OCI-LY1 (cell line): ENCODE results near the gene EML1.

ENCODE experiments used
- H2AFZ ChIP-seq: fragments of 200-600 bp; sonication (generic), shearing (Covaris generic); 2 replicates; pipeline ENCODE4 v1.6.0; 2014; ENCODE audit warnings: antibody characterized with exemption, mild to moderate bottlenecking, low read length
- H3F3A ChIP-seq: fragments of 200-600 bp; sonication (generic), shearing (Covaris generic); 2 replicates; pipeline ENCODE4 v1.6.0; 2014; ENCODE audit warnings: mild to moderate bottlenecking, antibody characterized with exemption, low read length, moderate library complexity; ENCODE audit not compliant: insufficient read depth
- H3K27ac ChIP-seq: fragments of 200-600 bp; sonication (generic); 2 replicates; pipeline ENCODE4 v1.5.1; 2014; ENCODE audit warnings: low read length, mixed run types, mild to moderate bottlenecking, low read depth; ENCODE audit not compliant: poor library complexity, severe bottlenecking
- H3K27me3 ChIP-seq: fragments of 200-600 bp; sonication (generic); 2 replicates; pipeline ENCODE4 v1.6.0; 2014; ENCODE audit warnings: antibody characterized with exemption, mild to moderate bottlenecking, low read length, moderate library complexity; ENCODE audit not compliant: insufficient read depth
- H3K36me3 ChIP-seq: fragments of 200-600 bp; sonication (generic); 2 replicates; pipeline ENCODE4 v1.6.1; 2014; ENCODE audit warnings: mild to moderate bottlenecking, antibody characterized with exemption, low read length, moderate library complexity, mixed read lengths; ENCODE audit not compliant: insufficient read depth
- H3K4me1 ChIP-seq: fragments of 200-600 bp; sonication (generic); 2 replicates; pipeline ENCODE4 v1.5.1; 2014; ENCODE audit warnings: mild to moderate bottlenecking, low read length, moderate library complexity; ENCODE audit not compliant: insufficient read depth, severe bottlenecking
- H3K4me2 ChIP-seq: fragments of 200-600 bp; sonication (generic), shearing (Covaris generic); 2 replicates; pipeline ENCODE4 v1.6.1; 2014; ENCODE audit warnings: low read length
- H3K4me3 ChIP-seq: fragments of 200-600 bp; sonication (generic); 2 replicates; pipeline ENCODE4 v1.5.1; 2014; ENCODE audit warnings: low read length, low read depth, mild to moderate bottlenecking, mixed read lengths; ENCODE audit not compliant: poor library complexity, severe bottlenecking
- H3K79me2 ChIP-seq: fragments of 200-600 bp; shearing (Covaris generic); 2 replicates; pipeline ENCODE4 v1.6.1; 2016; ENCODE audit warnings: mixed run types, low read length, mixed read lengths; ENCODE audit not compliant: insufficient read depth
- H3K9ac ChIP-seq: fragments of 200-600 bp; sonication (generic), shearing (Covaris generic); 2 replicates; pipeline ENCODE4 v1.6.1; 2014; ENCODE audit warnings: mild to moderate bottlenecking, low read length, mixed read lengths
- H3K9me2 ChIP-seq: fragments of 200-600 bp; sonication (generic), shearing (Covaris generic); 2 replicates; pipeline ENCODE4 v1.6.1; 2014; ENCODE audit warnings: low read depth, mild to moderate bottlenecking, low read length, mixed read lengths
- H3K9me3 ChIP-seq: fragments of 200-600 bp; shearing (Covaris generic); 2 replicates; pipeline ENCODE4 v1.6.1; 2014; ENCODE audit warnings: low read length, mixed read lengths
- H4K20me1 ChIP-seq: fragments of 200-600 bp; sonication (generic), shearing (Covaris generic); 2 replicates; pipeline ENCODE4 v1.6.0; 2016; ENCODE audit warnings: mild to moderate bottlenecking, low read length; ENCODE audit not compliant: insufficient read depth
- CTCF ChIP-seq: fragments of 200-600 bp; sonication (generic), shearing (Covaris generic); IDR thresholded peaks from 2 replicates; pipeline ENCODE4 v1.5.1; 2017; ENCODE audit warnings: mild to moderate bottlenecking, antibody characterized with exemption, low read length, moderate library complexity, mixed read lengths
- EZH2 ChIP-seq: fragments of 200-600 bp; sonication (generic), shearing (Covaris generic); IDR thresholded peaks from 2 replicates; pipeline ENCODE4 v1.8.0; 2017; ENCODE audit warnings: borderline replicate concordance, mixed run types, mild to moderate bottlenecking, antibody characterized with exemption, low read length, moderate library complexity, mixed read lengths

EML1 gene

GRCh38 chr14:99753225-99754140 lies 39.7 kb upstream of the EML1 start:
- H3K9me3 ChIP-seq, result no peaks in the 10 kb centered on the region
- H3K4me2 ChIP-seq, result no peak overlapping the region
- no peaks in the 10 kb centered on the region for H4K20me1 ChIP-seq
- no peak overlapping the region for H3K9ac ChIP-seq
- H3K36me3 ChIP-seq, result no peaks in the 10 kb centered on the region
- no peaks in the 10 kb centered on the region for H3K4me1 ChIP-seq
- H2AFZ ChIP-seq, result no peak overlapping the region
- peaks cover 9% of the 10 kb centered on the region for H3K27me3 ChIP-seq
- no peak overlapping the region for H3K4me3 ChIP-seq
- no peak for TF ChIP-seq CTCF
- TF ChIP-seq EZH2, result no peak
- no peaks in the 10 kb centered on the region for H3K79me2 ChIP-seq
- no peaks in the 10 kb centered on the region for H3K9me2 ChIP-seq
- no peak overlapping the region for H3K27ac ChIP-seq
- H3F3A ChIP-seq, result no peaks in the 10 kb centered on the region

DNA sequence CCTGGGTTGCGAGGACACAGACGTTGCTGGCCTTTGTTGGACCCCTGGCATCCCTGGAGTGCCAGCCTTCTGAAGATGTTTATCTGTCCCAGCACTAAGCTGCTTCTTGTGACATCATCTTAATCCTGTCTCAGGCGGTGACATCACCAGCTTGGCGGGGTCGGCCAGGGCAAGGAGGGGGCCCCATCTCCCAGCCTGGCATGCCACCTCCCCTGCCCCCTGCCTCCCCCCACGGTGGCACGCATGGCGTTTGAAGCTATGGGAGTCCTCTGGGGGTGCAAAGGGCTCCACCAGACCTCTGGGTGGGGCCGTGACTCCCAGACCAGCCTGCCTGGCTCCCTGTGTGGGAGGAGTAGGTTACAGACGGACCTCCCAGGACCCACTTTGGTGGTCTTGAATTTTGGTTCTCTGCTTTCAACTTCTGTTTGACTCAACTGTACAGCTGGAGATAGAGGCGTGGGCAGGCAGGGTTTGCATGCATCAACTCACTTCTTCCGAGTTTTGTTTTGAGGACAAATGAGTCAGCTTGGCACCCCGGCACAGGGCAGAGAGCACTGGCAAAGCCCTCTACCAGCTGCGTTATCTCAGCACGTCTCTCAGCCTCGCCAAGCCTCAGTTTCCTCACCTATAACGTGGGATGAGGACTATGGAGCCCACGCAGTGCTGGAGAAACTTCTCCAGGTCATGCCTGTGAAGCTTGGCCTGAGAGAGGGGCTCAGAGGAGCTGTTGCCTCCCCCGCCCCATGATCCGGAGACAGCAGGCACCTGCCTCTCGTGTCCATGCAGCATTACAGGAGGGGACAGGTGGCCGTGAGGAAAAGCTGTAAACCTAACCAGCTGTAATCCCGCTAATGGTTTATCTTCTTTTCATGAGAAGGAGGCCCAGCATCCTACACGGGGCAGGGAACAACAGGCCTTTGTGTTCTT lies 38.8 kb upstream of the EML1 start:
- H3K27ac ChIP-seq, result no peak overlapping the region
- no peaks in the 10 kb centered on the region for H3K4me1 ChIP-seq
- no peak overlapping the region for H2AFZ ChIP-seq
- H3K4me3 ChIP-seq, result no peak overlapping the region
- no peaks in the 10 kb centered on the region for H3K9me2 ChIP-seq
- no peaks in the 10 kb centered on the region for H4K20me1 ChIP-seq
- no peaks in the 10 kb centered on the region for H3K36me3 ChIP-seq
- H3K9ac ChIP-seq, result no peak overlapping the region
- no peaks in the 10 kb centered on the region for H3F3A ChIP-seq
- H3K27me3 ChIP-seq, result peaks cover 9% of the 10 kb centered on the region
- H3K9me3 ChIP-seq, result no peaks in the 10 kb centered on the region
- H3K4me2 ChIP-seq, result no peak overlapping the region
- no peak for TF ChIP-seq EZH2
- TF ChIP-seq CTCF, result no peak
- no peaks in the 10 kb centered on the region for H3K79me2 ChIP-seq

DNA sequence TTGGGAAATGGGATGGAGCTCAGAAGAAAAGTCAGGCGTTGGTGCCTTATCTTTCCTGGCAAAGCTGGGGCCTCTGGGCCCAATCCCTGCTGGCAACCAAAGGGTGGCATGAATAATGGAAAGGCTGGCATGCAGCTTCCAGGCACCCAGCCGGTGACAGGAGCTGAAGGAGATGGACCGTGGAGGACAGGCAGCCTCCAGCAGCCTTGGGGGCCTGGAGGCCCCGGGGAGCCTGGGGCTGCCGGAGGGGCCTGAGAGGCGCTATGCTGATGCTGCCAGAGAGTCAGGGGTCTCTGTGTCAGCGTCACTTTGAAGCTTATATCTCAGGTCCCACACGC lies 38.2 kb upstream of the EML1 start:
- Histone ChIP-seq H4K20me1 (no peaks in the 10 kb centered on the region), H3K4me1 (no peaks in the 10 kb centered on the region), H3K27ac (no peak overlapping the region), H3K9me2 (no peaks in the 10 kb centered on the region), H3K79me2 (no peaks in the 10 kb centered on the region), H3K9ac (no peak overlapping the region), H3K9me3 (no peaks in the 10 kb centered on the region), H3F3A (no peaks in the 10 kb centered on the region), H3K36me3 (no peaks in the 10 kb centered on the region), H3K4me2 (no peak overlapping the region), H3K4me3 (no peak overlapping the region), H3K27me3 (peaks cover 9% of the 10 kb centered on the region), H2AFZ (no peak overlapping the region)
- no peak for TF ChIP-seq EZH2
